Erythroblast (primary cell): ENCODE data around the gene LIN9.

Experiments
- GATA1 ChIP-seq: IDR thresholded peaks from 2 replicates; pipeline ENCODE4 v1.6.1; 2011; ENCODE audit warnings: low read depth, mild to moderate bottlenecking, control low read depth, low read length, moderate library complexity
- POLR2A ChIP-seq: IDR thresholded peaks from 2 replicates; pipeline ENCODE4 v1.6.1; 2011; ENCODE audit warnings: mild to moderate bottlenecking, low read length

DNA sequence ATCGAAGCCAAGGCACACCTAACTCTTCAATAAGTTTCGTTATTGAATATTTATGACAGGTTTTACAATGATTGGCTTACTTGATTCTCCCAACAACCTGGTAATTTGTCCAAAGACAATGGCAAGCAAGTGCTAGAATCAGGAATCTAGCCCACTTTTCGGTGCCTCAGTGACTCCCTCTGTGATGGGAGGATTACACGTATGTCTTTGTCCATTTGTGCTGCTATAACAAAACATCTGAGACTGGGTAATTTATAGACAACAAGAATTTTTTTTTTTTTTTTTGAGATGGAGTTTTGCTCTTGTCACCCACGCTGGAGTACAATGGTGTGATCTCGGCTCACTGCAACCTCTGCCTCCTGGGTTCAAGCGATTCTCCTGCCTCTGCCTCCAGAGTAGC, 2.4 kb upstream of the LIN9 start:
- TF ChIP-seq POLR2A (no peak), GATA1 (no peak)
